Cardiac septum (tissue), 1 donor: Measurements from ENCODE around the gene TCAP. TPM values are rescaled to one million over a fixed set of nuclear protein-coding genes. Genes with fewer than 3 reads are reported as not detected.
"Not testable (repeated sequence)": the region's sequence is repeated elsewhere in the genome, so short reads cannot be mapped to it uniquely, and the experiment has no call there.

ENCODE experiments used
- DNase-seq: peaks from one replicate; pipeline ENCODE4 v3.0.0-alpha.2; 2020; ENCODE audit warnings: low spot score
- intact Hi-C: fragments of 100-400 bp; cut with DNase I; formaldehyde crosslinking; loops from one replicate; pipeline ENCODE4 v1.14.0; 2022
- total RNA-seq: library from RNA; stranded (reverse); fragmentation: NEBNext Ultra II Directional; extraction: Animal tissue kit (Norgen Biotek cat#: 25700); gene quantifications from one replicate; pipeline ENCODE4 v1.2.1, GENCODE V29; 2021
- donor health status: DM: no; HTN: no; CAD: no.

TCAP gene
- total RNA-seq, 1 donor from 2014 or later, result 4,725 TPM

- no peak for DNase-seq
- intact Hi-C loops, result no loop called here
Measured at GRCh38 chr17:39697961-39698360, 32.8 kb downstream of the TCAP start.

DNA sequence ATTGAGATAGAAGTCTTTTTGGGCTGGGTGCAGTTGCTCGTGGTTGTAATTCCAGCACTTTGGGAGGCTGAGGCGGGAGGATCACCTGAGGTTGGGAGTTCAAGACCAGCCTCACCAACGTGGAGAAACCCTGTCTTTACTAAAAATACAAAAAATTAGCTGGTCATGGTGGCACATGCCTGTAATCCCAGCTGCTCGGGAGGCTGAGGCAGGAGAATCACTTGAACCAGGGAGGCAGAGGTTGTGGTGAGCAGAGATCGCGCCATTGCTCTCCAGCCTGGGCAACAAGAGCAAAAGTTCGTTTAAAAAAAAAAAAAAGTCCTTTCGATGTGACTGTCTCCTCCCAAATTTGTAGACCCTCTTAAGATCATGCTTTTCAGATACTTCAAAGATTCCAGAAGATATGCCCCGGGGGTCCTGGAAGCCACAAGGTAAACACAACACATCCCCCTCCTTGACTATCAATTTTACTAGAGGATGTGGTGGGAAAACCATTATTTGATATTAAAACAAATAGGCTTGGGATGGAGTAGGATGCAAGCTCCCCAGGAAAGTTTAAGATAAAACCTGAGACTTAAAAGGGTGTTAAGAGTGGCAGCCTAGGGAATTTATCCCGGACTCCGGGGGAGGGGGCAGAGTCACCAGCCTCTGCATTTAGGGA lies 34.1 kb downstream of the TCAP start:
- DNase-seq, intact Hi-C loops: not testable (repeated sequence)

DNA sequence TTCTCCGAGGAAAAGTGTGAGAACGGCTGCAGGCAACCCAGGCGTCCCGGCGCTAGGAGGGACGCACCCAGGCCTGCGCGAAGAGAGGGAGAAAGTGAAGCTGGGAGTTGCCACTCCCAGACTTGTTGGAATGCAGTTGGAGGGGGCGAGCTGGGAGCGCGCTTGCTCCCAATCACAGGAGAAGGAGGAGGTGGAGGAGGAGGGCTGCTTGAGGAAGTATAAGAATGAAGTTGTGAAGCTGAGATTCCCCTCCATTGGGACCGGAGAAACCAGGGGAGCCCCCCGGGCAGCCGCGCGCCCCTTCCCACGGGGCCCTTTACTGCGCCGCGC lies 34.6 kb downstream of the TCAP start, which contains the start of gene ERBB2:
Gene ERBB2, plus strand, starts transcription at position 247 of the 330 bp plus-strand sequence. CDS start 175 bp downstream, outside the sequence.
- intact Hi-C loops, result no loop called here
- DNase-seq, result no peak

DNA sequence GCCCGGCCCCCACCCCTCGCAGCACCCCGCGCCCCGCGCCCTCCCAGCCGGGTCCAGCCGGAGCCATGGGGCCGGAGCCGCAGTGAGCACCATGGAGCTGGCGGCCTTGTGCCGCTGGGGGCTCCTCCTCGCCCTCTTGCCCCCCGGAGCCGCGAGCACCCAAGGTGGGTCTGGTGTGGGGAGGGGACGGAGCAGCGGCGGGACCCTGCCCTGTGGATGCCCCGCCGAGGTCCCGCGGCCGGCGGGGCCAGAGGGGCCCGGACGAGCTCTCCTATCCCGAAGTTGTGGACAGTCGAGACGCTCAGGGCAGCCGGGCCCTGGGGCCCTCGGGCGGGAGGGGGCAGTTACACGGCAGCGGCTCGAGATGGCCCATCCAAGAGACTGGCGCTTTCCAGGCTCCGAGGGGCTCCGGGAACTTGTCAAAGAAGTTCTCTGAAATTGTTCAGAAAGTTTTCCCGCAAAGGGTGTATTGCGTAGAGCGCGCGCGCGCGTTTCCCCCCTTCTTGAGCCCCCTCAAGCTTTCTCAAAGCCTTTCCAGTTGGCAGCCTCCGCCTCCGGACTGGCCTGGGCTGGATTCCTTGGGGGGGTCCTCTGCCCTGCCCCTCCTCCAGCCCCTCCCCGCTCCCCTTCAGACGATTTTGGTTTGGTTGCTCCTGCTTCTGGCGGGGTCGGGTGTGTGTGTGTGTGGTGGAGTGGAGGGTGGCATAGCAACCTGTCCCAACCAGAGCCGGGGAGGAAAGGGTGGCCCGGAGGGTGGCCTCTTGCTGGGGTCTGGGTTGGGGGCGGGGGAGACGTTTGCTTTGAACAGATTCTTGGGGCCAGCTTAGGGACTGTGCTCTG lies 35.2 kb downstream of the TCAP start:
- intact Hi-C loops, result no loop called here

DNA sequence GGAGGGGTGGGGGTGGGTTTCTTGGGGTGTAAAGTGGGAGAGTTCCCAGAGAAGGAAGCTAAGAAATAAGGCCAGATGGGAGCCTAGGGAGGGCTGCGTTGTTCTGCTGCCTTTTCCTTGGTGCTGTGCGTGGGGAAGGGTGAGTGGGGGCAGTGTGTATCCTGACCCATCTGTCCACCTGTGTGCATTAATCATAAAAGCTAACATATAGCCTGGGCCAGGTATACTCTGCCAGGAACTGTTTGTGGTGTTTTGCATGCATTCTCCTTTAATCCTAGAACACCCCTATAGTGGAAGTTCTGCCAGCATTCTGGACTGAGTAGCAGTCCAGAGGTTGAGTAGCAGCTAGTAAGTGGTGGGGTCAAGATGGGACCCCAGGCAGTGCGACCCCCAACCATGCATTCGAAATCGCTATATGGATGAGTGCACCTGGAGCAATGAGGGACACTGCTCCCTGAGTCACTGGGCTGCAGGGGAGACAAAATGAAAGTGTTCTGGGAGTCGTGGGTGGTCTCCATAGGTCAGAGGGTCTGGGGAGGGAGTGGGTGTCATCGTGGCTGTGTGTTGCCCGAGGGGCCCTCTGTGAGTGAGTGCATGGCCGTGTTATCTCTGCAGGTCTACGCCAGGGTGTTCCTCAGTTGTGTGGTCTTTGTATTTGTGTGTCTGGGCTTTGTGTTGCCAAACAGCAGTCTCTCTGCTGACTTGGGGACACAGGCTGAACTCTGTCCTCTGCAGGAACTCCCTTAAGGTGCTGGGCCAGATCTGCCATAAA lies 36.0 kb downstream of the TCAP start:
- no peak for DNase-seq
- intact Hi-C loops, result no loop called here

More for the DNA sequence above, 35.2 kb downstream of the TCAP start:
- DNase-seq, result no peak

GRCh38 chr17:39701784-39702422 lies 36.8 kb downstream of the TCAP start:
- no peak for DNase-seq
- intact Hi-C loops, result no loop called here

GRCh38 chr17:39702901-39703893 lies 38.0 kb downstream of the TCAP start:
- intact Hi-C loops, result no loop called here
- no peak for DNase-seq

DNA sequence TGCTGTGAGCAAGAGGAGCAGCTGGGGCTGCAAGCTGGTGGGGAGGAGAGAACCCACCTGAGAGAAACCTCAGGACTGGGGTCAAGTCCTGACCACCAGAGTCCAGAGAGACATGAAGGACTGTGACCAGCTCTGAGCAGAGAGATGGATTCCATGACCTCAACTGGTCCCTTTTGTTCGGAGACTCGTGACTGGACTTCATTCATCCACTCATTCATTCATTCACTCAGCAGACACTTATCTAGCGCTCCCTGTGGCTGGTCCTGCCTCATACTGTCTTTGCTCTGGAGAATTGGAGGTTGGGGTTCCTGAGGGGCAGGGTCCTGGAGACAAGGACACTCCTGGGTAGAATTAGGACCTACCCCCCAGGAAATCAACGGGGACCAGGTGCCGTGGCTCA lies 38.8 kb downstream of the TCAP start:
- intact Hi-C loops, result no loop called here
- DNase-seq, result no peak

GRCh38 chr17:39704821-39705551 lies 39.8 kb downstream of the TCAP start:
- DNase-seq, result no peak
- intact Hi-C loops, result no loop called here

DNA sequence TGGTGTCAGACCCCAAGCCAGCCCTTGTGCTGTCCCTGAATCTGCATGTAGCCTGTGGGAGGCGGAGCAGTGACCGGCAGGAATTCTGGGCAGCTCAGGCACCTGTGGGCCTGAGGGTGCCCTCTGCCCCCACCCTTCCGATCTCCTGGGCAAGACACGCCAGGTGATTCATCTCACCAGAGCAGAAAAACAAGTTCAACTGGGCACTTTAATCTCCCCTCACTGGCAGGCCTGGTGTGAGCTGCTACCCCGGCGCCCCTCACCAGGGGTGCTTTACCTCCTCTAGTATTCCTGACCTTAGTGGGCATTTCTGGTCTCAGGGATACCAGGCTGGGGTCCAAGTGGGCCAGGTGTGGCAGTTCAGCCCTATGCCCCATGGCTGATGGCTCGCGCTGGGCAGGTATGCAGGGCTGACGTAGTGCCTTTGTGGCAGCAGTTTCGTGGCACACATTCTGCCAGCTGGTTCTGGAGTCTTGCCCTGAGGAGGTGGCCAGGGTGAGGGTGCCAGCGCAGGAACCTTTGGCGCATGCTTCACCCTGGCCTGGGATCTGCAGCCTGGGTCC lies 40.7 kb downstream of the TCAP start:
- intact Hi-C loops, result no loop called here
- no peak for DNase-seq

DNA sequence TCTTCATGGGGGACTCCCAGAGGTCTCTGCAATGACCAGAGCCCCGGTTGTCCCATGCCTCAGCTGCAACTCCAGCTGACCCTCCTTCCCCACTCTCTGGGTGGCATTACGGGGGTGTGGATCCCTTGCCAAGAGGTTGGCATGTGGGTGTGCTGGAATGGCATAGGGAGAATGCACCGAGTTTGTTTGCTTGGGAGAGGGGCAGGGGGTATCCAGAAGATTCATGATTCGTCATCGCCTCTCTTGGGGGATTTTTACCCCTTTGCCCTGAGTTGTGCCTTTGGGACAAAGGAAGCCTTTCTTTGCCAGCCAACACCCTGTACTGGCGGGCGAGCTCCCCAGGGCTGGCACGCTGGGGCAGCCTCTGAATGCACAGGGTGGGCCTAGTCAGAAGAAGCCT lies 41.2 kb downstream of the TCAP start:
- intact Hi-C loops, result no loop called here
- no peak for DNase-seq

DNA sequence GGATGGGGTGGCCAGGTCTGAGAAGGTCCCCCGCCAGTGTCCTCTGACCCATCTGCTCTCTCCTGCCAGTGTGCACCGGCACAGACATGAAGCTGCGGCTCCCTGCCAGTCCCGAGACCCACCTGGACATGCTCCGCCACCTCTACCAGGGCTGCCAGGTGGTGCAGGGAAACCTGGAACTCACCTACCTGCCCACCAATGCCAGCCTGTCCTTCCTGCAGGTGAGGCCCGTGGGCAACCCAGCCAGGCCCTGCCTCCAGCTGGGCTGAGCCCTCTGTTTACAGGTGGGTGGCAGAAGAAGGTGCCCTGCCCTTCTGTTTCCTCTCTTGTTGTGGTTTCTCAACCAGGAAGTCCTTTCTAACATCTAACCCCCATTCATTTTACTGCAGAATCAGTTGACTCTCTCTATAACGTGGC lies 41.8 kb downstream of the TCAP start:
- intact Hi-C loops, result no loop called here
- no peak for DNase-seq

DNA sequence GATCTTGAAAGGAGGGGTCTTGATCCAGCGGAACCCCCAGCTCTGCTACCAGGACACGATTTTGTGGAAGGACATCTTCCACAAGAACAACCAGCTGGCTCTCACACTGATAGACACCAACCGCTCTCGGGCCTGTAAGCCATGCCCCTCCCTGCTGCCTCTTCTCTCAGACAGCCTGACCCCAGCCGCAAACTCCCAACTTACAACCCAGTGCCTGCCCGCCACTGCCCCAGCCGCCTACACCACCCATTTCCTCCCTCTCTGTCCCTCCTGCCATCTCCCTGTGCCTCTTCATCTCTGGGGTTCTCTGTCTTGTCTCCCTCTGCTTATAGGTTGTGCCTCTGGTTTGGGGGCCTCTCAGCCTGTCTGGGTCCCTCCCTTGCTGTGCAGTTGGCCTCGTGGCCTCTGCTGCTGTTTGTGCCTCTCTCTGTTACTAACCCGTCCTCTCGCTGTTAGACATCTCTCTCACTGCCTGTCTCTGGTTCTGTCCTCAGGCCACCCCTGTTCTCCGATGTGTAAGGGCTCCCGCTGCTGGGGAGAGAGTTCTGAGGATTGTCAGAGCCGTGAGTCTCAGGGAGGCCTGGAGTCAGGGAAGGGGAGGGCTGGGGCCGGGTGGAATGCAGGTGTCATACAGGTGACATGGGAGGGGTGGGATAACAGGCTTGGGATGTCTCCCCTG lies 44.3 kb downstream of the TCAP start:
- no peak for DNase-seq
- intact Hi-C loops, result no loop called here

- intact Hi-C loops, result no loop called here
- no peak for DNase-seq
Measured at GRCh38 chr17:39709998-39710964, 45.1 kb downstream of the TCAP start.

GRCh38 chr17:39711071-39711470 lies 45.9 kb downstream of the TCAP start:
- DNase-seq, intact Hi-C loops: not testable (repeated sequence)

- DNase-seq, result no peak
- intact Hi-C loops, result no loop called here
Measured at GRCh38 chr17:39711851-39712250, 46.7 kb downstream of the TCAP start.
